Neural cell (in vitro differentiated cells): Measurements from ENCODE around the gene LGALS3. TPM values are rescaled to one million over a fixed set of nuclear protein-coding genes. Genes with fewer than 3 reads are reported as not detected.

Experiments
- H2AFZ ChIP-seq: fragments of 200-600, 300-800 bp; sonication (generic), shearing (Covaris generic); 2 replicates; pipeline ENCODE4 v1.6.0; 2014; ENCODE audit warnings: low read depth, mild to moderate bottlenecking, antibody characterized with exemption, low read length, moderate library complexity
- H3F3A ChIP-seq: fragments of 200-600 bp; shearing (Covaris generic); 2 replicates; pipeline ENCODE4 v1.6.1; 2016; ENCODE audit warnings: mild to moderate bottlenecking, moderate library complexity, mixed read lengths, antibody characterized with exemption, low read length; ENCODE audit not compliant: insufficient read depth, poor library complexity, severe bottlenecking
- H3K27ac ChIP-seq: fragments of 200-600, 300-800 bp; sonication (generic), shearing (Covaris generic); 2 replicates; pipeline ENCODE4 v1.5.1; 2014; ENCODE audit warnings: mild to moderate bottlenecking, low read length, moderate library complexity
- H3K27me3 ChIP-seq: fragments of 300-800, 200-600 bp; sonication (generic), shearing (Covaris generic); 2 replicates; pipeline ENCODE4 v1.6.0; 2014; ENCODE audit warnings: mild to moderate bottlenecking, low read depth, low read length, moderate library complexity; ENCODE audit not compliant: insufficient read depth
- H3K36me3 ChIP-seq: fragments of 300-800, 200-600 bp; sonication (generic), shearing (Covaris generic); 2 replicates; pipeline ENCODE4 v1.5.1; 2014; ENCODE audit warnings: mild to moderate bottlenecking, antibody characterized with exemption, low read length, moderate library complexity; ENCODE audit not compliant: insufficient read depth
- H3K4me2 ChIP-seq: fragments of 300-800, 200-600 bp; sonication (generic), shearing (Covaris generic); 2 replicates; pipeline ENCODE4 v1.6.0; 2014; ENCODE audit warnings: mild to moderate bottlenecking, low read length
- H3K4me3 ChIP-seq: fragments of 300-800, 200-600 bp; sonication (generic), shearing (Covaris generic); 2 replicates; pipeline ENCODE4 v1.5.1; 2014; ENCODE audit warnings: mild to moderate bottlenecking, low read length, moderate library complexity
- H3K79me2 ChIP-seq: fragments of 200-600 bp; shearing (Covaris generic); replicated peaks from 2 replicates; pipeline ENCODE4 v1.6.0; 2014; ENCODE audit warnings: mild to moderate bottlenecking, low read length, moderate library complexity; ENCODE audit not compliant: insufficient read depth
- H3K9ac ChIP-seq: fragments of 300-800, 200-600 bp; sonication (generic), shearing (Covaris generic); 2 replicates; pipeline ENCODE4 v1.6.1; 2016; ENCODE audit warnings: mild to moderate bottlenecking, low read length, mixed read lengths
- H3K9me2 ChIP-seq: fragments of 200-600 bp; shearing (Covaris generic); 2 replicates; pipeline ENCODE4 v1.6.1; 2016; ENCODE audit warnings: mild to moderate bottlenecking, low read length, mixed read lengths; ENCODE audit not compliant: insufficient read depth
- H3K9me3 ChIP-seq: fragments of 200-600, 300-800 bp; sonication (generic), shearing (Covaris generic); 2 replicates; pipeline ENCODE4 v1.6.1; 2016; ENCODE audit warnings: mild to moderate bottlenecking, mixed run types, low read length, moderate library complexity, mixed read lengths
- H4K20me1 ChIP-seq: fragments of 200-600 bp; shearing (Covaris generic); 2 replicates; pipeline ENCODE4 v1.6.1; 2016; ENCODE audit warnings: mild to moderate bottlenecking, mixed run types; ENCODE audit not compliant: insufficient read depth
- CTCF ChIP-seq: fragments of 450-650 bp; IDR thresholded peaks from 2 replicates; pipeline ENCODE4 v1.5.1; 2014; ENCODE audit warnings: antibody characterized with exemption, mild to moderate bottlenecking, moderate library complexity; ENCODE audit not compliant: poor library complexity, severe bottlenecking
- EP300 ChIP-seq: fragments of 450-650 bp; conservative IDR thresholded peaks from 2 replicates; pipeline ENCODE4 v1.6.1; 2014; ENCODE audit warnings: antibody characterized with exemption, mild to moderate bottlenecking, moderate library complexity; ENCODE audit not compliant: poor library complexity, severe bottlenecking
- EZH2 ChIP-seq: fragments of 200-600, 300-800 bp; shearing (Covaris generic), sonication (generic); IDR thresholded peaks from 2 replicates; pipeline ENCODE4 v1.6.1; 2014; ENCODE audit warnings: antibody characterized with exemption, low read length, borderline replicate concordance, mild to moderate bottlenecking; ENCODE audit not compliant: insufficient read depth, poor library complexity, severe bottlenecking
- MXI1 ChIP-seq: fragments of 450-650 bp; conservative IDR thresholded peaks from 2 replicates; pipeline ENCODE4 v1.6.1; 2014; ENCODE audit warnings: antibody characterized with exemption, mild to moderate bottlenecking; ENCODE audit not compliant: poor library complexity, severe bottlenecking
- POLR2AphosphoS5 ChIP-seq: IDR thresholded peaks from 2 replicates; pipeline ENCODE4 v1.6.1; 2012
- RAD21 ChIP-seq: fragments of 450-650 bp; conservative IDR thresholded peaks from 2 replicates; pipeline ENCODE4 v1.6.1; 2014; ENCODE audit warnings: antibody characterized with exemption, mild to moderate bottlenecking, moderate library complexity
- REST ChIP-seq: IDR thresholded peaks from 2 replicates; pipeline ENCODE4 v1.6.1; 2012; ENCODE audit warnings: borderline replicate concordance
- SMC3 ChIP-seq: fragments of 450-650 bp; conservative IDR thresholded peaks from 2 replicates; pipeline ENCODE4 v1.6.1; 2014; ENCODE audit warnings: antibody characterized with exemption, mild to moderate bottlenecking, moderate library complexity; ENCODE audit not compliant: poor library complexity
- TAF1 ChIP-seq: IDR thresholded peaks from 2 replicates; pipeline ENCODE4 v1.6.1; 2012; ENCODE audit warnings: low read depth
- polyA plus RNA-seq: library from polyadenylated mRNA; depleted of rRNA; stranded (reverse); fragments of >200 nt; gene quantifications from 2 replicates; pipeline ENCODE4 v1.2.3, GENCODE V29; 2014

LGALS3 gene
- polyA plus RNA-seq, 1 donor from 2014 or later = 0.12 TPM

GRCh38 chr14:55109836-55110235, 19.2 kb upstream of the LGALS3 start:
- H3K4me3 ChIP-seq = no peak overlapping the region
- TF ChIP-seq REST = no peak
- no peak for TF ChIP-seq CTCF
- no peak for TF ChIP-seq TAF1
- no peak for TF ChIP-seq RAD21
- no peak for TF ChIP-seq EP300
- no peak for TF ChIP-seq MXI1
- no peak for TF ChIP-seq SMC3
- no peak for TF ChIP-seq EZH2
- TF ChIP-seq POLR2AphosphoS5 = no peak

GRCh38 chr14:55111122-55111708, 17.8 kb upstream of the LGALS3 start:
- Histone ChIP-seq H3K36me3 (no peaks in the 10 kb centered on the region), H4K20me1 (no peaks in the 10 kb centered on the region), H3K79me2 (no peaks in the 10 kb centered on the region), H3K9me3 (no peaks in the 10 kb centered on the region), H3K4me3 (no peak overlapping the region), H3K9ac (no peak overlapping the region), H3K27ac (no peak overlapping the region), H3F3A (no peaks in the 10 kb centered on the region), H3K4me2 (no peak overlapping the region), H3K27me3 (no peaks in the 10 kb centered on the region), H3K9me2 (no peaks in the 10 kb centered on the region), H2AFZ (no peak overlapping the region)
- no peak for TF ChIP-seq EZH2
- no peak for TF ChIP-seq POLR2AphosphoS5
- TF ChIP-seq EP300 = no peak
- no peak for TF ChIP-seq CTCF
- TF ChIP-seq TAF1 = no peak
- no peak for TF ChIP-seq SMC3
- no peak for TF ChIP-seq RAD21
- no peak for TF ChIP-seq MXI1
- no peak for TF ChIP-seq REST

More at GRCh38 chr14:55109836-55110235, 19.2 kb upstream of the LGALS3 start:
- H3K9me3 ChIP-seq = no peaks in the 10 kb centered on the region
- no peaks in the 10 kb centered on the region for H3K27me3 ChIP-seq
- no peaks in the 10 kb centered on the region for H3F3A ChIP-seq
- H3K79me2 ChIP-seq = no peaks in the 10 kb centered on the region
- no peak overlapping the region for H2AFZ ChIP-seq
- no peak overlapping the region for H3K27ac ChIP-seq
- H3K9me2 ChIP-seq = no peaks in the 10 kb centered on the region
- H3K36me3 ChIP-seq = no peaks in the 10 kb centered on the region
- H3K9ac ChIP-seq = no peak overlapping the region
- no peaks in the 10 kb centered on the region for H4K20me1 ChIP-seq
- H3K4me2 ChIP-seq = no peak overlapping the region
